ENCODE data around the gene SP140L.
"Not testable (repeated sequence)": the region's sequence is repeated elsewhere in the genome, so short reads cannot be mapped to it uniquely, and the experiment has no call there.

SP140L gene

GRCh38 chr2:230422149-230422548 is 95.2 kb downstream of the SP140L start:
- 90 to 100% methylated on average over 2 of the region's 4 CpGs for WGBS, 2 experiments (ENCODE audit: insufficient coverage in 2 of 2)
- Histone ChIP-seq H3K9me3 (ENCODE audit: control insufficient read depth, low read length) (no peaks in the 10 kb centered on the region), H3K36me3 (ENCODE audit: control insufficient read depth, insufficient read depth, low read length) (no peaks in the 10 kb centered on the region), H3K4me1 (ENCODE audit: control insufficient read depth, insufficient read depth, low read length, poor library complexity, severe bottlenecking) (no peaks in the 10 kb centered on the region), H3K27ac (ENCODE audit: low read depth, low read length, severe bottlenecking) (no peak overlapping the region), H3K4me3 (ENCODE audit: extremely low read depth, insufficient read depth, low read length, poor library complexity, severe bottlenecking) (no peak overlapping the region)

DNA sequence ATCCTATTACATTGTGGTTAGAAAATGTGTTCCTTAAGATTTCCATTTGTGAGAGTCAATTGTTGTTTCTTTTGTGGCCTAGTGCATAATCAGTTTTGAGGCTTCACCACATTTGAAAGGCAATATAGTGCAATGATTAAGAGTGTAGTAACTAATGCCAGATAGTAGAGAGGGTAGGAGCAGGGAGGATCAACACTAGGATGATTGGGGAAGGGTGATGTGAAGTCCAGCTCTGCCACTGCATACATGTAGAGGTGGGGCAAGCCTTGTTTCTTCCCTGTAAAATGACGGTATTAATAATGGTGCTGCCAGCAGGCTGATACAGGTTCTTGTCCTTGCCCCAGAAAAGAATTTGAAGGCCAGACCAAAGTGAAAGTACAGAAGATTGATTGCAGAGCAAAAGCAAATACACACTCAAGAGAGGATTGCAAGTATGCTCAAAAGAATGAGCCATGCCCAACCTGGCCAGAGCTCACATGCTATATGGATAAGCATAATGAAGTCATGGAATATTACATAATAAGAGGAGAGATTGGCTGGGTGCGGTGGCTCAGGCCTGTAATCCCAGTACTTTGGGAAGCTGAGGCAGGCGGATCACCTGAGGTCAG is 97.0 kb downstream of the SP140L start:
- WGBS, 2 experiments (ENCODE audit: insufficient coverage in 2 of 2): 85 to 91% methylated on average over 2 to 3 of the region's 3 CpGs

DNA sequence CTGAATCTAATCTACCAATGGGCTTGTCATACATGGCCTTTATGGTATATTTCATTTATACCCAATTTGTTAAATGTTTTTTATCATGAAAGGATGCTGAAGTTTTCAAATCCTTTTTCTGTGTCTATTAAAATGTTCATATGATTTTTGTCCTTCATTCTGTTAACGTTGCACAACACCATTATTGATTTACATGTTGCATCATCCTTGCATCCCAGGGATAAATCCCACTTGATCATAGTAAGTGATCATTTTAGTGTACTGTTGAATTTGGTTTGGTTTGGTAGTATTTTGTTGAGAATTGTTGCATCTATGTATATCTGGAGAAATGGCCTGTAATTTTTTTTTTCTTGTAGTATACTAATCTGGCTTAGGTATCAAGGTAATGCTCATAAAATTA is 98.4 kb downstream of the SP140L start:
- no peak overlapping the region for H3K4me3 ChIP-seq (ENCODE audit: extremely low read depth, insufficient read depth, low read length, poor library complexity, severe bottlenecking)
- H3K4me1 ChIP-seq (ENCODE audit: control insufficient read depth, insufficient read depth, low read length, poor library complexity, severe bottlenecking): no peaks in the 10 kb centered on the region
- no peaks in the 10 kb centered on the region for H3K9me3 ChIP-seq (ENCODE audit: control insufficient read depth, low read length)
- no peaks in the 10 kb centered on the region for H3K36me3 ChIP-seq (ENCODE audit: control insufficient read depth, insufficient read depth, low read length)
- no CpG with 5 or more reads among the region's 1 CpG for WGBS, 2 experiments (ENCODE audit: insufficient coverage in 2 of 2)
- no peak overlapping the region for H3K27ac ChIP-seq (ENCODE audit: low read depth, low read length, severe bottlenecking)

More for the DNA sequence above, 97.0 kb downstream of the SP140L start:
- H3K4me3 ChIP-seq (ENCODE audit: extremely low read depth, insufficient read depth, low read length, poor library complexity, severe bottlenecking): no peak overlapping the region
- H3K4me1 ChIP-seq (ENCODE audit: control insufficient read depth, insufficient read depth, low read length, poor library complexity, severe bottlenecking): no peaks in the 10 kb centered on the region
- no peaks in the 10 kb centered on the region for H3K36me3 ChIP-seq (ENCODE audit: control insufficient read depth, insufficient read depth, low read length)
- H3K27ac ChIP-seq (ENCODE audit: low read depth, low read length, severe bottlenecking): no peak overlapping the region
- no peaks in the 10 kb centered on the region for H3K9me3 ChIP-seq (ENCODE audit: control insufficient read depth, low read length)

GRCh38 chr2:230429513-230429912 is 102.5 kb downstream of the SP140L start:
- no peak overlapping the region for H3K4me3 ChIP-seq (ENCODE audit: extremely low read depth, insufficient read depth, low read length, poor library complexity, severe bottlenecking)
- no peaks in the 10 kb centered on the region for H3K36me3 ChIP-seq (ENCODE audit: control insufficient read depth, insufficient read depth, low read length)
- no peaks in the 10 kb centered on the region for H3K9me3 ChIP-seq (ENCODE audit: control insufficient read depth, low read length)
- H3K4me1 ChIP-seq (ENCODE audit: control insufficient read depth, insufficient read depth, low read length, poor library complexity, severe bottlenecking): no peaks in the 10 kb centered on the region
- H3K27ac ChIP-seq (ENCODE audit: low read depth, low read length, severe bottlenecking): no peak overlapping the region

DNA sequence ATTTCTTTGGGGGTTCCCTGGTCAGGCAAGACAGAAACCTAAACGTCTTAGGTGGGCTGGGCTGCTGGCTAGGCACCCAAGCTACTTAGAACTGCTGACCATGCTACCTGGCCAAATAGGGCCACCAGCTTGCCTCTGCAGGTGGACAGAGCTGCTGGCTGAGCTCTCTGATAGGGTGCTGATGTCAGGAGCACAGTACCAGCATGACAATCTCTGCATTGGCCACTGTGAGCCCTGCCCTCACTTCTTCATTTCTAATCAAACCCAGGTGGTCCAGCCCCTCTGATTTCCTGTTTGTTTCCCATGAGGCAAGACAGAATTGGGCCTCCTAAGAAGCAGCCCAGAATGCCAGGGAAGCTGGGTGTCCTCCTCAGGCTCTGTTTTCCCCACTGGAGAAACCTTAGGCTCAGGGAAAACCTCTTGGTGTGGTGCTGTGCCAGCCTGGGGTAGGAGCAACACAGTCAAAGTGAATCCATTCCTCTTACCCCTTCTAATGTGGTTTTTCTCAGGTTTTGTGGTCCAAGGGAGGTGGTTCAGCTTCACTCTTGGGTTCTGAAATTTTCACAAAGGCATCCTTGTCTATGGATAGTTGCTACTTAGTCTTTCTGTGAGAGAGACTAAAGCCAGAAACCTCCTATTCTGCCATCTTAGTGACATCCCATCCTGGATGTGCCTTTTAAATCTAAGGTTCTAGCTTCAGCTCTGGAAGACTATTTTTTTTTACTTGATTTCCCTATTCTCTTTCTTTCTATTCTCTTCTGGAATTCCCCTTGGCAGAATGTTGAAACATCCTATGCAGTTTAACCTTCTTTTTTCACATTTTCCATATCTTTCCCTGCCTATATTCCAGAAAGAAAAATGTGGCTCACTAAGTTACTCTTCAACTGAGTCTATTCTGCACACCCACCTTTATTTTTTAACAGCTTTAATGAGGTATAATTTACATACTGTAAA is 104.2 kb downstream of the SP140L start:
- Histone ChIP-seq H3K4me3 (ENCODE audit: extremely low read depth, insufficient read depth, low read length, poor library complexity, severe bottlenecking) (no peak overlapping the region), H3K27ac (ENCODE audit: low read depth, low read length, severe bottlenecking) (no peak overlapping the region), H3K36me3 (ENCODE audit: control insufficient read depth, insufficient read depth, low read length) (no peaks in the 10 kb centered on the region), H3K4me1 (ENCODE audit: control insufficient read depth, insufficient read depth, low read length, poor library complexity, severe bottlenecking) (no peaks in the 10 kb centered on the region), H3K9me3 (ENCODE audit: control insufficient read depth, low read length) (no peaks in the 10 kb centered on the region)
- WGBS, 2 experiments (ENCODE audit: insufficient coverage in 2 of 2): 64 to 100% methylated on average over 1 of the region's 1 CpG

DNA sequence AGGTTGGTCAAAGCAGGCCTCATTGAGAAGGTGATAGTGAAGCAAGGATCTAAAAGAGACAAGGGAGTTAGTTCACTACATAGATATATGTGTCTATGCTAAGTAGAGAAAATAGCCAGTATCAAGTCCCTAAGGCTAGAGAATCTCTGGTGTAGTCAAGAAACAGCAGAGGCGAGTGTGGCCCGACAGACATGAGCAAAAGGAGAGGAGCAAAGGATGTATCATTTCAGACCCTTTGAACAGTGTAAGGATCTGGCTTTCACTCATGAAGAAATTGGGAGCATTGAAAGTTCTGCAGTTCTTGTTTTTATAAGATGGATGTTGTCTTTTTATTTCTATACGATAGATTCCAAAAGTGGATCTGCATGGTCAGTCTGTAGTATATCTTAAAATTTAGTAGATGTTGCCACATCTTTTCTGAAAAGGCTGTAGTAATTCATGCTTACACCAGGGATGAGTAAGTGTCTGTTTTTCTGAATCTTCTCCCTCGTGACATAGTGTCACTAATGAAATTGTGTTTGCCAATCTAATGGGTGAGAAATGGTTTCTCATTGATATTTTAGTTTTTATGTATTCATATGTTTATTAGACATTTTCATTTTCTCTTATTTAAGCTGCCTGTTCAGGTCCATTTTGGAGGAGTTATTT is 107.8 kb downstream of the SP140L start:
- 67 to 72% methylated on average over 3 to 4 of the region's 4 CpGs for WGBS, 2 experiments (ENCODE audit: insufficient coverage in 2 of 2)
- no peaks in the 10 kb centered on the region for H3K36me3 ChIP-seq (ENCODE audit: control insufficient read depth, insufficient read depth, low read length)
- H3K9me3 ChIP-seq (ENCODE audit: control insufficient read depth, low read length): no peaks in the 10 kb centered on the region
- no peak overlapping the region for H3K4me3 ChIP-seq (ENCODE audit: extremely low read depth, insufficient read depth, low read length, poor library complexity, severe bottlenecking)
- no peaks in the 10 kb centered on the region for H3K4me1 ChIP-seq (ENCODE audit: control insufficient read depth, insufficient read depth, low read length, poor library complexity, severe bottlenecking)
- no peak overlapping the region for H3K27ac ChIP-seq (ENCODE audit: low read depth, low read length, severe bottlenecking)

DNA sequence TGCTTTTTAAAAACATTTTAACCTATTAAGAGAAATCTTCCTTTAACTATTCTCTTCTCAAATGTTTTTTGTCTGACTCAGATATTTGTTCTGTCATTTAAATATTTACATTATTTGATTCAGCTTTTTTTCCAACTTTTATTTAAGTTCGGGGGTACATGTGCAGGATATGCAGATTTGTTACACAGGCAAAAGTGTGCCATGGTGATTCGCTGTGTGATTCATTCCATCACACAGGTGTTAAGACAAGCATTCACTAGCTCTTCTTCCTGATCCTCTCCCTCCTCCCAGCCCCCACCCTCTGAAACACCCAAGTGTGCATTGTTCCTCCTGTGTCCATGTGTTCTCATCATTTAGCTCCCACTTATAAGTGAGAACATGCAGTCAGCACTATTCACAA is 108.4 kb downstream of the SP140L start:
- Histone ChIP-seq H3K4me1 (ENCODE audit: control insufficient read depth, insufficient read depth, low read length, poor library complexity, severe bottlenecking) (no peaks in the 10 kb centered on the region), H3K4me3 (ENCODE audit: extremely low read depth, insufficient read depth, low read length, poor library complexity, severe bottlenecking) (no peak overlapping the region), H3K27ac (ENCODE audit: low read depth, low read length, severe bottlenecking) (no peak overlapping the region), H3K9me3 (ENCODE audit: control insufficient read depth, low read length) (no peaks in the 10 kb centered on the region), H3K36me3 (ENCODE audit: control insufficient read depth, insufficient read depth, low read length) (no peaks in the 10 kb centered on the region)
- WGBS, 2 experiments (ENCODE audit: insufficient coverage in 2 of 2): 93% methylated on average over 1 of the region's 2 CpGs; no CpG with 5 or more reads in 1 of the 2 experiments

DNA sequence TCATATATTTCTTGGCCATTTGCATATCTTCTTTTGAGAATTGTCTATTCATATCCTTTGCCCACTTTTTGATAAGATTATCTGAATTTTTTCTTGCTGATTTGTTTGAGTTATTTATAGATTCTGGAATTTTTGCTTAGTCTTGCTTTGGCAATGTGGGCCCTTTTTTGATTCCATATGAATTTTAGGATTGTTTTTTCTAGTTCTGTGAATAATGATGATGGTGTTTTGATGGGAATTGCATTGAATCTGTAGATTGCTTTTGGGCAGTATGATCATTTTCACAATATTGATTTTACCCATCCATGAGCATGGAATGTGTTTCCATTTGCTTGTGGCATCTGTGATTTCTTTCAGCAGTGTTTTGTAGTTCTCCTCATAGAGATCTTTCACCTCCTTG is 112.1 kb downstream of the SP140L start:
- H3K27ac ChIP-seq (ENCODE audit: low read depth, low read length, severe bottlenecking); H3K4me3 ChIP-seq (ENCODE audit: extremely low read depth, insufficient read depth, low read length, poor library complexity, severe bottlenecking); H3K9me3 ChIP-seq (ENCODE audit: control insufficient read depth, low read length); H3K4me1 ChIP-seq (ENCODE audit: control insufficient read depth, insufficient read depth, low read length, poor library complexity, severe bottlenecking); H3K36me3 ChIP-seq (ENCODE audit: control insufficient read depth, insufficient read depth, low read length): not testable (repeated sequence)

DNA sequence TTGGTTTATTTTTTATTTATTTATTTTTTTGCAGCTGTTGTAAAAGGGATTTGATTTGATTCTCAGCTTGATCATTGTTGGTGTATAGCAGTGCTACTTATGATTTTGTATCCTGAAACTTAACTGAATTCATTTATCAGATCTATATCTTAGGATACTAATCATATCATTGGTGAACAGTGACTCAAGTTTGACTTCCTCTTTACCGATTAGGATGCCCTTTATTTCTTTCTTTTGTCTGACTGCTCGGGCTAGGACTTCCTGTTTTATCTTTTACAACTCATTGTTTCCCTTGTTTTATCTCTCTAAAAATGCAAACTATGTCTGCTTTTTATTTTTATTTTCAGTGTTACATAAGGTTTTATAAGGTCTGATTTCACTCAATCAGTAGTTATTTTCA is 112.6 kb downstream of the SP140L start:
- H3K4me1 ChIP-seq (ENCODE audit: control insufficient read depth, insufficient read depth, low read length, poor library complexity, severe bottlenecking): no peaks in the 10 kb centered on the region
- H3K36me3 ChIP-seq (ENCODE audit: control insufficient read depth, insufficient read depth, low read length): no peaks in the 10 kb centered on the region
- H3K27ac ChIP-seq (ENCODE audit: low read depth, low read length, severe bottlenecking): no peak overlapping the region
- no peak overlapping the region for H3K4me3 ChIP-seq (ENCODE audit: extremely low read depth, insufficient read depth, low read length, poor library complexity, severe bottlenecking)
- 82% methylated on average over 2 of the region's 2 CpGs; no CpG with 5 or more reads in 1 of the 2 experiments for WGBS, 2 experiments (ENCODE audit: insufficient coverage in 2 of 2)
- no peaks in the 10 kb centered on the region for H3K9me3 ChIP-seq (ENCODE audit: control insufficient read depth, low read length)

DNA sequence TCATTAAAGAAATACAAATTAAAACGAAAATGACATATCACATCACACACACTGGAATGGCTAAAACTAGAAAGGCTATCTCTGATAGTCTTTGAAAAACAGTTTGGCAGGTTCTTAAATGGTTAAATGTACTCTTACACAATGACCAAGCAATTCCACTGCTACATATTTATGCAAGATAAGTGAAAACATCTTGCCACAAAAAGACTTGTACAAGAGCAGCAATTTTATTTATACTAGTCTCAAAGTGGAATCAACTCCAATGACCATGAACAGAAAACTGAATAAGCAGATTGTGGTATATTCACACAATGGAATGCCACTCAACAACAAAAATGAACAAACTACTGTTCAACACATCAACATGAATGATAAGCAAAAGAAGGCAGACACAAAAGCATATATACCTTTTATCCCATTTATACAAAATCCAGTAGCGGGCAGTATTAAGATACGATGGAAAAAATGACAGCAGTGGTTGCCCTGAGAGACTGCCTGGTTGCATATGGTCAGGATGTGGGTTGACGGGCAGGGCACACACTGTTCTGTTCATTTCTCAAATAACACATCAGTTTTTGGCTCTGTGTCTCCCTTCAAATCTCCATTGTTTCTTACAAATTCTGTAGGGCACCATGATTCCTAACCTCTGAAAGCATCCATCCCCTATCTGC is 114.4 kb downstream of the SP140L start:
- 89 to 100% methylated on average over 1 to 3 of the region's 4 CpGs for WGBS, 2 experiments (ENCODE audit: insufficient coverage in 2 of 2)
- Histone ChIP-seq H3K4me1 (ENCODE audit: control insufficient read depth, insufficient read depth, low read length, poor library complexity, severe bottlenecking) (no peaks in the 10 kb centered on the region), H3K9me3 (ENCODE audit: control insufficient read depth, low read length) (no peaks in the 10 kb centered on the region), H3K27ac (ENCODE audit: low read depth, low read length, severe bottlenecking) (no peak overlapping the region), H3K36me3 (ENCODE audit: control insufficient read depth, insufficient read depth, low read length) (no peaks in the 10 kb centered on the region), H3K4me3 (ENCODE audit: extremely low read depth, insufficient read depth, low read length, poor library complexity, severe bottlenecking) (no peak overlapping the region)
